Psoas muscle (tissue), 8 donors: ENCODE measurements around the gene EBF3. TPM values are rescaled to one million over a fixed set of nuclear protein-coding genes. Genes with fewer than 3 reads are reported as not detected.
A peak's percentile ranks its signal among the peaks of the same experiment; 100 is the strongest.

Source experiments
- ATAC-seq, 4 donors: fragments of 200-7000 bp; cut with Tn5 transposase; one replicate each; pipeline ENCODE4 v1.9.1; 2020; ENCODE audit warnings: moderate library complexity in 3 of 4, mild to moderate bottlenecking in 2 of 4
- DNase-seq, 2 donors: peaks; one replicate each; pipeline ENCODE4 v3.0.0-alpha.2; 2020
- H3K27ac ChIP-seq: fragments of 200-600 bp; one replicate; pipeline ENCODE4 v1.8.0; 2022
- H3K27me3 ChIP-seq, 3 donors: fragments of 200-600 bp in 1 of 3; one replicate each; pipeline versions ENCODE4 v1.6.1 to v1.8.0; 2013 to 2022; ENCODE audit warnings: low read length in 2 of 3, mild to moderate bottlenecking in 2 of 3, moderate library complexity in 1 of 3; ENCODE audit not compliant: insufficient read depth in 3 of 3
- H3K36me3 ChIP-seq, 2 donors: fragments of 200-600 bp in 1 of 2; one replicate each; pipeline versions ENCODE4 v1.6.1 to v1.8.0; 2013 to 2022; ENCODE audit warnings: low read depth in 1 of 2, mild to moderate bottlenecking in 1 of 2, moderate library complexity in 1 of 2; ENCODE audit not compliant: insufficient read depth in 1 of 2
- H3K4me1 ChIP-seq: fragments of 200-600 bp; one replicate; pipeline ENCODE4 v1.8.0; 2022
- H3K4me3 ChIP-seq: fragments of 200-600 bp; one replicate; pipeline ENCODE4 v1.8.0; 2022; ENCODE audit warnings: mild to moderate bottlenecking
- H3K9me3 ChIP-seq: fragments of 200-600 bp; one replicate; pipeline ENCODE4 v1.8.0; 2022
- WGBS, 3 donors: extraction: QIAGEN DNeasy Blood & Tissue Kit; methylation state at CpG; one replicate each; pipeline versions ENCODE4 v1.1.6 to v1.1.7; 2013; 5-methylcytosine and 5-hydroxymethylcytosine counted together
- intact Hi-C, 2 donors: fragments of 100-400 bp; cut with DNase I; formaldehyde crosslinking; loops; one replicate each; pipeline versions ENCODE4 v1.11.0 to v1.14.2; 2022
- polyA plus RNA-seq, 3 donors: library from polyadenylated mRNA; stranded (reverse); fragments of 200-250 nt; gene quantifications; one replicate each; pipeline ENCODE4 v1.2.3, GENCODE V29; 2013
- total RNA-seq, 4 donors: library from RNA; stranded (reverse); fragmentation: NEBNext Ultra II Directional in 2 of 4; extraction: Animal tissue kit (Norgen Biotek cat#: 25700) in 2 of 4; gene quantifications; one replicate each; pipeline versions ENCODE4 v1.2.1 to v1.2.4, GENCODE V29; 2021 to 2023
- TF ChIP-seq, protein P1 (sequence below): fragments of 200-600 bp; IDR thresholded peaks from one replicate; pipeline ENCODE4 v1.8.0; 2022; ENCODE audit warnings: antibody characterized with exemption
- donor health status: healthy with polysubstance abuse.
- donor health status: DM: no; HTN: no; CAD: no; lungs with moderate emphysema.
- donor health status: Bipolar disorder and iron deficiency.
- donor health status: healthy.
- donor health status: DM: yes; HTN: yes; CAD: no.
- donor health status: DM: no; HTN: no; CAD: no.
- donor health status: DM: no; HTN: no; CAD: no.
- donor health status: DM: yes; HTN: yes; CAD: no.

Gene EBF3
- total and polyA plus RNA-seq, 7 donors: 3.2 to 10.1 (median 5.2) TPM

DNA sequence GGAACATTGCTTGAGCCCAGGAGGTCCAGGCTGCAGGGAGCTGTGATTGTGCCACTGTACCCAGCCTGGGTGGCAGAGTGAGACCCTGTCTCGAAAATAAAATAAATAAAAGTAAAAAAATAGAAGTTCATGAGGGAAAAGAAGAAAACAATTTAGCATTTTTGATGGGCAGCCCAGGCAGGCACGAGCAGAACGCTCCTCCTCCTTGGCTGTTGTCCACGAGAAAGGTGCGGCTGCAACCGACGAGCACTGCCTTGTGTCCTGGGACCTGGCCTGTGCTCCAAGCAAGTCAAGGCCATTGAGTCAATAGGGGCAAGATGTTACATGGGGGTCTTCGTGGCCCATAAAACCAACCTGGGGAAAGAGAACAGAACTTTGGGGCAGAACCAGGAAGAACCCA, 25.6 kb downstream of the EBF3 start:
- ATAC-seq (no peak), DNase-seq (peak in 1 of 2 donors; percentile 42)
- Histone ChIP-seq H3K27ac (no peak overlapping the region), H3K9me3 (no peaks in the 10 kb centered on the region), H3K36me3 (no peaks in the 10 kb centered on the region), H3K4me3 (no peak overlapping the region), H3K4me1 (peaks cover 66% of the 10 kb centered on the region), H3K27me3 (no peaks in the 10 kb centered on the region)
- WGBS, 3 donors: 52 to 78% (median 55%) methylated on average over 8 of the region's 8 CpGs
- TF ChIP-seq, protein P1, sequence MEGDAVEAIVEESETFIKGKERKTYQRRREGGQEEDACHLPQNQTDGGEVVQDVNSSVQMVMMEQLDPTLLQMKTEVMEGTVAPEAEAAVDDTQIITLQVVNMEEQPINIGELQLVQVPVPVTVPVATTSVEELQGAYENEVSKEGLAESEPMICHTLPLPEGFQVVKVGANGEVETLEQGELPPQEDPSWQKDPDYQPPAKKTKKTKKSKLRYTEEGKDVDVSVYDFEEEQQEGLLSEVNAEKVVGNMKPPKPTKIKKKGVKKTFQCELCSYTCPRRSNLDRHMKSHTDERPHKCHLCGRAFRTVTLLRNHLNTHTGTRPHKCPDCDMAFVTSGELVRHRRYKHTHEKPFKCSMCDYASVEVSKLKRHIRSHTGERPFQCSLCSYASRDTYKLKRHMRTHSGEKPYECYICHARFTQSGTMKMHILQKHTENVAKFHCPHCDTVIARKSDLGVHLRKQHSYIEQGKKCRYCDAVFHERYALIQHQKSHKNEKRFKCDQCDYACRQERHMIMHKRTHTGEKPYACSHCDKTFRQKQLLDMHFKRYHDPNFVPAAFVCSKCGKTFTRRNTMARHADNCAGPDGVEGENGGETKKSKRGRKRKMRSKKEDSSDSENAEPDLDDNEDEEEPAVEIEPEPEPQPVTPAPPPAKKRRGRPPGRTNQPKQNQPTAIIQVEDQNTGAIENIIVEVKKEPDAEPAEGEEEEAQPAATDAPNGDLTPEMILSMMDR: no peak
- intact Hi-C loops: no loop called here

DNA sequence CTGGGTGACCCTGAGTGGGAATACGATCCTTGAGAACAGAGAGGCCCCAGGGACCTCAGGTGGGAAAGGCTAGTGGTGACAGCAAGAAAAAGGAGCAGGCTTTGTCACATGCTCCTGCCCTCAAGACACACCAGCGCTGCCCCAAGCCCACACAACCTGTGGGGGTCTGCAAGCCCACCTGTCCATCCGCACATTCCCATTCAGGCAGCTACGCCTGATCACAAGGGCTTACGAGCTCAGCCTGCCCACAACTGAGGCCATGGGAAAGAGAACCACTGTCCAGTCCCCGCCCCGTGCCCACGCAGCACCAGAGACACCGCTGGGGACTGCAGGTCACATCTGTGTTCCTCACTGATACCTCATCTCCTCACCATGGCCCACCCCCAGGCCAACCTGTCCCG, 26.7 kb downstream of the EBF3 start:
- Histone ChIP-seq H3K27me3 (no peaks in the 10 kb centered on the region), H3K4me1 (peaks cover 55% of the 10 kb centered on the region), H3K4me3 (no peak overlapping the region), H3K9me3 (no peaks in the 10 kb centered on the region), H3K36me3 (no peaks in the 10 kb centered on the region), H3K27ac (no peak overlapping the region)
- WGBS, 3 donors: 88 to 93% (median 89%) methylated on average over 10 of the region's 10 CpGs
- intact Hi-C loops: no loop called here
- TF ChIP-seq, protein P1: no peak
- ATAC-seq (no peak), DNase-seq (peak in 1 of 2 donors; percentile 43)

DNA sequence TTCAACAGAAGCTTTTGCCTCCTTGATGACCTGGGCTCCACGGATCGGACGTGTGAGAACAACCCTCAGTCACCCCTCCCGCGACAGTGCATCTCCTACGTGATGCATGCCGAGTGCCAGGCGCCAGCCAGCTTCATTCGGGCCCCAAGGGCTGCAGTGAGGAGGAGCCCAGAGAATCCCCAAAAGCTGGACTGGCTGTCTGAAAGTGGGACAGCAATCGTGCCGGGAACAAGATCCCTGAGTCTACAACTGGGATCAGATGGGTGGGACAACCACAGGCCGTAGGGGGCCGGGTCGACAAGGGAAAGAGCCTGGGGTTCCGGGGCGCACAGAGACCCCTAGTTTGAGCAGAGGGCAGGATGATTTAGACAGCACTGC, 27.2 kb downstream of the EBF3 start:
- H3K36me3 ChIP-seq: no peaks in the 10 kb centered on the region
- intact Hi-C loops: no loop called here
- H3K27ac ChIP-seq: no peak overlapping the region
- H3K4me3 ChIP-seq: no peak overlapping the region
- TF ChIP-seq, protein P1: no peak
- no peaks in the 10 kb centered on the region for H3K9me3 ChIP-seq
- DNase-seq: no peak
- H3K4me1 ChIP-seq: peaks cover 51% of the 10 kb centered on the region
- 73 to 82% (median 74%) methylated on average over 16 of the region's 16 CpGs for WGBS, 3 donors
- ATAC-seq: no peak
- H3K27me3 ChIP-seq: no peaks in the 10 kb centered on the region

DNA sequence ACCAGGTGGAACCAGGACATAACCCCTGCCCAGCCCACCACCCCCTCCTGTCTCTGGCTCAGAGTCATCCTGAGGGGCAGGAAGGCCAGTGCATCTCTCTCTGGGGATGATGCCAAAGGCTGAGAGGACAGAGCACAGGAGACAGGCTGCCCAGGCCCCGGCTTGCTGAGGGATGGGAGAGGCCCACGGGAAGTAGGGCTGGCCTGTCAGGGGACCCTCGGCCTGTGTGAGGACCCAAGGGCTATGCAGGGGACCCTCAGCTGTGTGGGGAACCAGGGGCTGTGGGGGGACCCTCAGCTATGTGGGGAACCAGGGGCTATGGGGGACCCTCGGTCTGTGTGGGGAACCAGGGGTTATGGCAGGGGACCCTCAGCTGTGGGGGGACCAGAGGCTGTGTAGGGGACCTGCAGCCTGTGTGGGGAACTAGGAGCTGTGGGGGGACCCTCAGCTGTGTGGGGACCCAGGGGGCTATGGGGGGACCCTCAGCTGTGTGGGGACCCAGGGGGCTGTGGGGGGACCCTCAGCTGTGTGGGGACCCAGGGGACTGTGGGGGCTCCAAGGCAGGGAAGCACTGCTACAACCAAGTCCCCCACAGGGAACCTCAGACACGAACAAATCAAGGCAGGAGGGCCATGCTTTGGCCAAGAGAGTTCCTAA, 27.7 kb downstream of the EBF3 start:
- Histone ChIP-seq H3K9me3 (no peaks in the 10 kb centered on the region), H3K27me3 (no peaks in the 10 kb centered on the region), H3K36me3 (no peaks in the 10 kb centered on the region), H3K4me3 (no peak overlapping the region), H3K27ac (no peak overlapping the region), H3K4me1 (peaks cover 46% of the 10 kb centered on the region)
- peak in 1 of 2 donors; percentile 47 for DNase-seq
- 64 to 79% (median 77%) methylated on average over 5 of the region's 5 CpGs for WGBS, 3 donors
- TF ChIP-seq, protein P1: no peak
- intact Hi-C loops: no loop called here
- no peak for ATAC-seq

DNA sequence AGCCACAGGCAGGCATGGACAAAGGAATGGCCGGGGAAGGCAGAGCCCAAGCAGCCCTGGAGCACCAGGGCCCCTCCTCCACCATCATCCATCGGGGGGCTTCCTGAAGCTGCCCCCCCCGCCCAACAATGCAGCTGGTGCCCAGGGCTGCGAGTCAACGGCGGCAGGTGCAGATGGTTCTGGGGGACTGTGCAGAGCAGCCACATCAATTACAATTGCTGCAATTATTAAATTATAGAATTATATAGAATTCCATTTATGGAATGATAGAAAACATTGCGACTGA, 28.3 kb downstream of the EBF3 start:
- Histone ChIP-seq H3K4me1 (peaks cover 40% of the 10 kb centered on the region), H3K36me3 (no peaks in the 10 kb centered on the region), H3K27ac (no peak overlapping the region), H3K27me3 (no peaks in the 10 kb centered on the region), H3K4me3 (no peak overlapping the region), H3K9me3 (no peaks in the 10 kb centered on the region)
- ATAC-seq: no peak
- 67 to 77% (median 74%) methylated on average over 7 of the region's 7 CpGs for WGBS, 3 donors
- DNase-seq: no peak
- intact Hi-C loops: no loop called here
- TF ChIP-seq, protein P1: no peak
